GM12874 (cell line): ENCODE results near the gene TAF10.

Experiments used
- CTCF ChIP-seq: IDR thresholded peaks from 2 replicates; pipeline ENCODE4 v1.5.1; 2011; ENCODE audit warnings: low read depth, mild to moderate bottlenecking, control low read depth, low read length, moderate library complexity; ENCODE audit not compliant: insufficient read depth

TAF10 gene

GRCh38 chr11:6610591-6610990, 1.4 kb downstream of the TAF10 start:
- no peak for TF ChIP-seq CTCF

- no peak for TF ChIP-seq CTCF
Measured at GRCh38 chr11:6609502-6610015, 2.5 kb downstream of the TAF10 start.

- no peak for TF ChIP-seq CTCF
Measured at GRCh38 chr11:6608726-6609501, 3.1 kb downstream of the TAF10 start.

GRCh38 chr11:6608011-6608410, 4.0 kb downstream of the TAF10 start:
- TF ChIP-seq CTCF: no peak

- TF ChIP-seq CTCF: no peak
Measured at GRCh38 chr11:6607190-6607795, 4.7 kb downstream of the TAF10 start.

- TF ChIP-seq CTCF: no peak
Measured at GRCh38 chr11:6606471-6607189, 5.4 kb downstream of the TAF10 start.

- TF ChIP-seq CTCF: no peak
Measured at GRCh38 chr11:6604790-6605189, 7.2 kb downstream of the TAF10 start.
